Stimulated activated CD8-positive, alpha-beta memory T cell treated with anti-CD3 and anti-CD28 coated beads, Interleukin-2, amount 100 ng/mL, for 48 hours (primary cell): ENCODE measurements around the gene CLDN5.

Source experiments
- DNase-seq, 2 donors: peaks; one replicate each; pipeline ENCODE4 v3.0.0-alpha.2; 2020; ENCODE audit warnings: low read depth in 2 of 2

CLDN5 gene

GRCh38 chr22:19524170-19525115 lies at the start of gene CLDN5:
CLDN5 (minus strand) TSS chr22:19524410; CDS start chr22:19524255, 155 bp downstream.
- no peak for DNase-seq

GRCh38 chr22:19571995-19572394 lies 47.8 kb upstream of the CLDN5 start:
- no peak for DNase-seq

GRCh38 chr22:19571207-19571795 lies 47.1 kb upstream of the CLDN5 start:
- DNase-seq: no peak

DNA sequence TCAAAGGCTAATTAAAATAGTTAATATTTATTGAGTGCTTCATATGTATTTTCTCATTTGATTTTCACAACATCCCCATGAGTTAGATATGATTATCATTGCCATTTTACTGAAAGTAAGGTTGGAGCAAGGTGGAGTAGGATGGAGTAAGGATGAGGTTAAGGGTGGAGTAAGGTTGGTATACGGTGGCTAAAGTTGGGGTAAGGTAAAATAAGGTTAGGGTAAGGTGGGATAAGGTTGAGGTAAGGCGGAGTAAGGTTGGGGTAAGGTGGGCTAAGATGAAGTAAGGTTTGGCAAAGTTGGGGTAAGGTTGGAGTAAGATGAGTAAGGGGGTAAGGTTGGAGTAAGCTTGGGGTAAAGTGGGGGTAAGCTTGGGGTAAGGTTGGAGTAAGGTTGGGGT lies 45.8 kb upstream of the CLDN5 start:
- no peak for DNase-seq

DNA sequence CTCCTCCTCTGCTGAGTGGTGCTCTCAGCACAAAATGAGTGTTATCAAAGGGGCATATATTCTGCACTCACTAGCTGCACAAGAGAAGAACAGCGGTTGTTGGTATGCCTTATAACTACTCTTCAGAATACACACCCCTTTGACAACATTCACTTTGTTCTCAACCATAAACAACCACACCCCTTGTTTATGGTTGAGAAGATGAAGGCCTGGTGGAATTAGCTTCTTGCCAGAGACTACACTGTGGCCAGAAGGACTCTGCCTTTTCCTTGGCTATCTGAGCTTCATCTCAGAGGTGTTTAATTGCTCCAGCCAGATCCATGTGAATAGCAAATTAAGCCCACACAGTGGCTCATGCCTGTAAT lies 45.0 kb upstream of the CLDN5 start:
- no peak for DNase-seq

DNA sequence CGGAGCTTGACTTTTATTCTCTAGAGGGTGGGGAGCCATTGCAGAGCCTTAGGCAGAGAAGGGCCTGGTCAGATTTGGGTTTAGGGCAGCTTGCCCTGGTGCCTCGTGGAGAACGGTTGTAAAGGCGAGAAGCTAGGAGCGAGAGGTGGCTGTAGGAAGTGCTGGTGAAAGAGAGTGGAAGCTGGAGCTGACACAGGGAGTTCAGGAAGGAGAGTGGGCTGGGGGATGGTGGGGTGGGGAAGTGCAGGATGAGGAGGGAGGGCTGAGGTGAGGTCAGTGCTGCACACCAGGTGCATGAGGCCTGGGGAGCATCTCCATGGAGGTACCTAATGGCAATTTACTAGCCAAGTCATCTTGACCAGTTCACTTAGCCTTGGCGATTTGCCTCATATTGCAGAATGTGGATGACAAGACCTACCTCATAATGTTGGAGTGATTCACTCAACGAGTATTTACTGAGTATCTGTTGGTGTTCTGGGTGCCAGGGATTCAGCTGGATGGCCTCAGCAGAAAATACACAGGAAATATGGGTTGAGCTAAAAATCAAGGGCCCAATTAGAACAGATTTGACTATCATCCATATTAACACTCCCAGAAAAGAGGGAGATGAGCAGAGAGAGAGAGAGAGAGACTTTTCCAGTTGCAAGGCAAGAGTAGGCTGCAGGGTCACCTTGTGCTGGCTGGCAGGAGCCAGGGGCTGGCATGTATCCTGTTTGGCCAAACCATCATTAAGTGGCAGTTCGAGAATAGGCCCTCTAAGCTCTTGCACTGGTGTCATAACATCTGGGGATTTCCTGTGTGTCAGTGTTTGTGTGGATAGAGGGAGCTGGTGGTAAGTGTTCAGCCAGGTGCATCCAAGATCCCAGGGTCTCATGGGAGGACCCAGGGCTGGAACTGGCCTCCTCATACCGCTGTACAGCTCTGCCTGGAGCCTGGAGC lies 44.4 kb upstream of the CLDN5 start:
- no peak for DNase-seq

DNA sequence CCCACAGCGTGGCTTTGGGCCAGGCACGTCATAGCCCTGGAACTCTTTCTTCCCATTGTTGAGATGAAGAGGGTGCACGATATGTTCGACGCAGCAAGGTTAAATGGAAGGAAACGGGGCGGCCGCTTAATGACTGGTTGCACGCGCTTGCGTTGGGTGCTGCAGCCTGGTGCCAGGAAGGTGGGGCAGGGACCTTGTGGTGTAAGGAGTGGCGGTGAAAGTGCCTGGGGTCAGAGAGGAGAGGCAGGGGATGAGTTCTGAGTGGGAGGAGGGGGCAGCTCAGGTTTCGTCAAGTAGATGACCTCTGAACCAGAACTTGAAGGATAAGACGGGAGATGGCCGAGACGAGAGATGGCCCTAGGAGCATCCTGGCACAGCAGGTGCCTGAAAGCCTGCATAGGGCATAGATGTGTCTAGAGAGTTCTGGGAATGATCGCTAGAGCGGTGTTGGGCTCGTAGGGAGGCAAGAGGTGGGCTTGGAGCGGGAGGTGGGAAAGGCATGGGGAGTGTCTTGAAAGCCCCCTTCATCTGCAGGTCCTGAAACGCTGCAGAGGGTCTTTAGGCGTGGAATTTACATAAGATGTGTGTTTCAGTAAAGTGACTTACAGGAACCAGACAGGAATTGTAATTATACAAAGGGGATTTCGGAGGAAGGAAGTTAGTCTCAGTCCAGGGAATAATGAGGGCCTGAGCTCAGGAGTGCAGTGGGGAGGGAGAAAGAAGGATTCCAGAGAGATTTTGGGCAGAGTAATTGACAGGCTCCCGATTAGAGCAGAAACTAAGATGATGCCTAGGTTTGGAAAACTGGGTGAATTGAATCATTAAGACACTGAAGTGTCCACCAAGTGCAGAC lies 43.2 kb upstream of the CLDN5 start:
- no peak for DNase-seq

DNA sequence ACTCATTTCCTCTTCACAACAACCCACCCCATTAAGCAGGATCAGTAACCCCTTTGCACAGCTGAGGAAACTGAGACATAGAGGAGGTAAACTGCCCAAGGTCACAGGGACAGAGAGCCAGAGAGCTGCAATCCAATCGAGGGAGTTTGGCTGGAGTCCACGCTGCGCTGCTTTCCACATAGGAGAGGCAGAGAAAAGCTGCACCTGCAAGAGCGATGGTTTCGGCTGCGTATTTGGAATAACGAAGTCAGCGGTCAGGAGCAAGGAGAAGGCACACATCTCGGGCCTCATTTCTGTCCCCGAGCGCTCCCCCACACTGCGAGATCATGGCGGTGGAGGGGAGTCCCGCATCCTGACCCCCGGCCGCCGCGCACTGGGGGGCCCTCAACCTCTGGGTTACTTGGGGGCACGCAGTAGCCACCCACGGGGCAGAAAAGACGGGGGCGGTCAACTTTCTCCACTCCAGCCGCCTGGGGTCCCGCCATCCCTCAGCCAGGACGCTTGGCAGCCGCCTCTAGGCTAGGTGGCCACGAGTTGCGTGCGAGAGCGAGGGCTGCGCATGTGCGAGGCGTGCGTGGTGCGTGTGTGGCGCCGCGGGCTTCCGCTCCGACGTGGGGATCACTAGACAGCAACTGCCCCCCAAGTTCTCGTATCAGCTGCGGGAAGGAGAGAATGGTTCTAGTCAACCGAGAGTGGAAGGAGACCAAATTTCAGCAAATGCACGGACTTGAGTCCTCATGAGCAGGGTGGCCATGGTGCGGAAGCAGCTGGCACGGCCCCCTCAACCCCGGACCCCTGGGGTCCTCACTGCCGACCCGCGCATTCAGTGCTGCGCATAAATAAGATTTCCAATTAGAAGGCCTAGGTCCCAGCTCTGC lies 42.3 kb upstream of the CLDN5 start:
- no peak for DNase-seq

GRCh38 chr22:19565382-19566278 lies 41.4 kb upstream of the CLDN5 start:
- no peak for DNase-seq

DNA sequence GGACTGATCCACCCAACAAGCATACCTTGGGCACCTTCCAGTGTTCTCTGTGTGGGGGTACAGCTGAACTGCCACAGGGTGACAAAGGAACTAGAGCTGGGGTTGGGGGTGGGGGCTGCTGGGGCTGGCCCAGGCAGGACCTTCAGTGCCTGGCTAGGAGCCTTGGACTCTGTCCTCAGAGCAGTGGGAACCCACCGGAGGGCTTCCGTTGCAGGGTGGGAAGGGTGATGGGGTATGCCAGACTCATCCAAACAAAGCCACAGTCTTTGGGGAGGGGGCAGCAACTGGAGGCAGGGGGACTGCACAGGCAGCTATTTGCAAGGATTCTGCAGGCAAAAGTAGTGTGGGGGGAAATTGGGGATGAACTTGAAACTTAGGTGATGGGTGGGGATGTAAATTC lies 35.7 kb upstream of the CLDN5 start:
- no peak for DNase-seq

- DNase-seq: no peak
Observed at GRCh38 chr22:19559324-19559811, 35.2 kb upstream of the CLDN5 start.

- no peak for DNase-seq
Observed at GRCh38 chr22:19556963-19557545, 32.8 kb upstream of the CLDN5 start.

DNA sequence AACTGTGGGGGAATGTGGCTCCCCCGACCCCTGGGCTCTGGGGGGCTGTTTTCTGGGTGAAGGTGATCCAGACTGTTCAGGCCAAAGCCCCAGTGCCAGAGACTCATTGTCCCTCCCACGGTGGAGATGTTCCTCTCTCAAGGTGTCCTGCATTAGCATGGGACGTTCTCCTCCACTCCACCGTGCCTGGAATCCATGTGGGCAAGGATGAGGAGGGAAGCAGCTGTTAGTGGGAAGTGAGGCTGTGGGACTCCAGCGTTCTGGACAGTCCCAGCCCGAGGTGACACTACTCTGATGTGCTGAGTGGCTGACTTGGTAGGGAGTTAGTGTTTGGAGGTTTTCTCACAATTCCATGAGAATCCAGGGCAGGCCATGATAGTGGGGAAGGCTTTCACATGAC lies 31.4 kb upstream of the CLDN5 start:
- DNase-seq: no peak

DNA sequence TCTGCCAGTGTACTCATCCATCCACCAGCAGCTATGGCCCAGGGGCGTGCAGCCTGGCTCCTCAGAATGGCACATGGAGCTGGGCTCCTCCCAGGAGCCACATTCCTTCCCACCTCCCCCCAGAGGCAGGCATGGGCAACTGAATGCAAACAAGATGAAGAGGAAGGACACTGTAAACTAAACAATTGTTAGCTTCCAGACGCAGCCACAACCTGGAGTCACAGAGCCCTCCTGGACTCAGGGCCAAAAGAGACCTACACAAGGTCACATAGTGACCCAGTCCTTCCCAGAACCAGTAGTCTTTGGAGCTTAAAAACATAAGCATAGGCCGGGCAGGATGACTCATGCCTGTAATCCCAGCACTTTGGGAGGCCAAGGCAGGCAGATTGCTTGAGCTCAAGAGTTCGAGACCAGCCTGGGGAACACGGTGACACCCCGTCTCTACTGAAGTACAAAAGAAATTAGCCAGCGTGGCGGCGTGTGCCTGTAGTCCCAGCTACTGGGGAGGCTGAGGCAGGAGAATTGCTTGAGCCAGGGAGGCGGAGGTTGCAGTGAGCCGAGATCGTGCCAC lies 30.7 kb upstream of the CLDN5 start:
- DNase-seq: no peak

DNA sequence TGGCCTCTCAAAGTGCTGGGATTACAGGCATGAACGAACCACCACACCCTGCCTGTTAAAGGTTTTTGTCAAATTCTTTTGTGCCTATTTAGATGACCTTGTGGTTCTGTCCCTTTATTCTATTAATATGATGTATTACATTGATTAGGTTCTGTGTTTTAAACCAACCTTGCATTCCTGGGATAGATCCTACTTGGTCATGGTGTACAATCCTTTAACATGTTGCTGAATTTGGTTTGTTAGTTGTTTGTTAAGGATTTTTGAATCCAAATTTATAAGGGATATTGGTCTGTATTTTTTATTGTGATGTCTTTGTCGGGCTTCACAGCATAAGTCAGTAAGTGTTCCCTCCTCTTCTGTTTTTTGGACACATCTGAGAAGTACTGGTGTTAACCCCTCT lies 29.0 kb upstream of the CLDN5 start:
- DNase-seq: no peak

- DNase-seq: no peak
Observed at GRCh38 chr22:19550382-19550781, 26.2 kb upstream of the CLDN5 start.

GRCh38 chr22:19549428-19549827 lies 25.2 kb upstream of the CLDN5 start:
- DNase-seq: no peak

DNA sequence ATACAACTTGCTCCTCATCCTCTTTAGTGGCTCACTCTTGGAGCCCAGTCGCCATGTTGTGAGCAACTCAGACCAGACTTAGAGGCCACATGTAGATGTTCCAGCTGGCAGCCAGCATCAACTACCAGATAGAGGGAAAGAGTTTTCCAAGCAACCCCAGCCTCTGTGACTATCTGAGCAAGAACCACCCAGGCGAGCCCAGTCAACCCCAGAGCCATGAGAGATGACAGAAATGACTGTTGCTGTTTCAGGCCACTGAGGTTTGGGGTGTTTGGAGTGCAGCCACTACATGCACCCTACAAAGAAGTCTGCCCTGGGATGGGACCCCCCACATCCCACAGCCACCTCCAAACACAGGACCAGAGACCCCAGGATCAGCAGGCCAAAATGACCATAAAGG lies 24.8 kb upstream of the CLDN5 start:
- no peak for DNase-seq
